GM20000 (cell line): Measurements from ENCODE around the gene FAM3D.

Experiments
- DNase-seq: peaks from one replicate; pipeline ENCODE4 v3.0.0; 2012; ENCODE audit warnings: low spot score
- CTCF ChIP-seq: IDR thresholded peaks from 2 replicates; pipeline ENCODE4 v1.5.1; 2012; ENCODE audit warnings: mild to moderate bottlenecking, control low read depth; ENCODE audit errors: extremely low read depth, missing control alignments

The FAM3D gene

GRCh38 chr3:58591517-58592510, 74.8 kb downstream of the FAM3D start:
- DNase-seq, result no peak
- no peak for TF ChIP-seq CTCF

GRCh38 chr3:58588030-58588614, 78.5 kb downstream of the FAM3D start:
- no peak for TF ChIP-seq CTCF
- peak; percentile 44 for DNase-seq

- DNase-seq, result no peak
- no peak for TF ChIP-seq CTCF
Observed at GRCh38 chr3:58586776-58587192, 79.8 kb downstream of the FAM3D start.

GRCh38 chr3:58585994-58586393, 80.6 kb downstream of the FAM3D start:
- no peak for TF ChIP-seq CTCF
- DNase-seq, result peak; percentile 43

GRCh38 chr3:58585005-58585786, 81.4 kb downstream of the FAM3D start:
- peak; percentile 78 for DNase-seq
- peak; percentile 36 for TF ChIP-seq CTCF

GRCh38 chr3:58584690-58585004, 81.9 kb downstream of the FAM3D start:
- TF ChIP-seq CTCF, result no peak
- no peak for DNase-seq
